CD4-positive, alpha-beta memory T cell (primary cell): ENCODE results near the gene ABCF2. TPM values are rescaled to one million over a fixed set of nuclear protein-coding genes. Genes with fewer than 3 reads are reported as not detected.

Source experiments
- CTCF ChIA-PET: fragments of 350-600 bp; sonication (Branson Sonifier 250); formaldehyde crosslinking; loops from one replicate; lab custom pipeline; 2021; ENCODE audit warnings: inconsistent platforms; ENCODE audit not compliant: partially characterized antibody; lab: Charles Lee
- POLR2A ChIA-PET: fragments of 350-600 bp; sonication (Branson Sonifier 250); formaldehyde crosslinking; loops from one replicate; lab custom pipeline; 2021; ENCODE audit not compliant: partially characterized antibody; lab: Charles Lee
- DNase-seq, 5 donors: peaks; one replicate each; pipeline versions ENCODE4 v3.0.0 to v3.0.0-alpha.2; 2020 to 2022; ENCODE audit warnings: mixed read lengths in 1 of 5
- H3K27ac ChIP-seq: one replicate; pipeline ENCODE4 v1.7.0; 2013; ENCODE audit warnings: low read depth, low read length
- H3K27me3 ChIP-seq: 2 replicates; pipeline ENCODE4 v1.7.0; 2013; ENCODE audit warnings: mild to moderate bottlenecking, low read length, moderate library complexity; ENCODE audit not compliant: insufficient read depth
- H3K36me3 ChIP-seq: 2 replicates; pipeline ENCODE4 v1.7.0; 2013; ENCODE audit warnings: mild to moderate bottlenecking, low read length, moderate library complexity; ENCODE audit not compliant: insufficient read depth
- H3K4me1 ChIP-seq: 2 replicates; pipeline ENCODE4 v1.7.0; 2013; ENCODE audit warnings: mild to moderate bottlenecking, low read length, moderate library complexity; ENCODE audit not compliant: insufficient read depth
- H3K4me3 ChIP-seq, 2 donors: one replicate each; pipeline ENCODE4 v1.7.0; 2013; ENCODE audit warnings: low read length in 2 of 2, mild to moderate bottlenecking in 1 of 2
- H3K9me3 ChIP-seq, 2 donors: one replicate each; pipeline ENCODE4 v1.7.0; 2013; ENCODE audit warnings: low read length in 2 of 2, control low read depth in 1 of 2; ENCODE audit not compliant: control insufficient read depth in 1 of 2
- H3K27ac Mint-ChIP-seq, 7 donors: one replicate each; pipeline ENCODE4 v1.8.0; 2020 to 2021; ENCODE audit warnings: mixed read lengths in 7 of 7, mild to moderate bottlenecking in 6 of 7, inconsistent platforms in 3 of 7, moderate library complexity in 3 of 7
- H3K27me3 Mint-ChIP-seq, 2 donors: one replicate each; pipeline ENCODE4 v1.8.0; 2020 to 2021; ENCODE audit warnings: mixed read lengths in 2 of 2
- H3K36me3 Mint-ChIP-seq, 2 donors: one replicate each; pipeline ENCODE4 v1.8.0; 2020 to 2021; ENCODE audit warnings: mixed read lengths in 2 of 2, inconsistent platforms in 1 of 2, mild to moderate bottlenecking in 1 of 2
- H3K4me1 Mint-ChIP-seq, 4 donors: one replicate each; pipeline ENCODE4 v1.8.0; 2020 to 2021; ENCODE audit warnings: mixed read lengths in 4 of 4, mild to moderate bottlenecking in 1 of 4
- H3K4me3 Mint-ChIP-seq, 8 donors: one replicate each; pipeline ENCODE4 v1.8.0; 2020 to 2021; ENCODE audit warnings: mixed read lengths in 8 of 8, mild to moderate bottlenecking in 7 of 8, moderate library complexity in 6 of 8, inconsistent platforms in 3 of 8
- H3K9me3 Mint-ChIP-seq, 8 donors: one replicate each; pipeline ENCODE4 v1.8.0; 2020 to 2021; ENCODE audit warnings: mixed read lengths in 8 of 8, mild to moderate bottlenecking in 5 of 8, inconsistent platforms in 3 of 8, moderate library complexity in 1 of 8
- intact Hi-C: fragments of 100-400 bp; cut with micrococcal nuclease; formaldehyde crosslinking; loops from one replicate; pipeline ENCODE4 v1.15.1; 2023
- polyA plus RNA-seq, 2 donors: library from polyadenylated mRNA; unstranded; fragments of 300-500 nt; fragmentation: Illumina TruSeq; gene quantifications; one replicate each; pipeline ENCODE4 v1.2.3, GENCODE V29; 2021
- total RNA-seq, 2 experiments: library from RNA; stranded (reverse); gene quantifications; one replicate each; pipeline ENCODE4 v1.2.3, GENCODE V29; 2021

Gene ABCF2
- total and polyA plus RNA-seq, 4 experiments from 2014 or later = 31.4 to 37.3 (median 34.4) TPM

DNA sequence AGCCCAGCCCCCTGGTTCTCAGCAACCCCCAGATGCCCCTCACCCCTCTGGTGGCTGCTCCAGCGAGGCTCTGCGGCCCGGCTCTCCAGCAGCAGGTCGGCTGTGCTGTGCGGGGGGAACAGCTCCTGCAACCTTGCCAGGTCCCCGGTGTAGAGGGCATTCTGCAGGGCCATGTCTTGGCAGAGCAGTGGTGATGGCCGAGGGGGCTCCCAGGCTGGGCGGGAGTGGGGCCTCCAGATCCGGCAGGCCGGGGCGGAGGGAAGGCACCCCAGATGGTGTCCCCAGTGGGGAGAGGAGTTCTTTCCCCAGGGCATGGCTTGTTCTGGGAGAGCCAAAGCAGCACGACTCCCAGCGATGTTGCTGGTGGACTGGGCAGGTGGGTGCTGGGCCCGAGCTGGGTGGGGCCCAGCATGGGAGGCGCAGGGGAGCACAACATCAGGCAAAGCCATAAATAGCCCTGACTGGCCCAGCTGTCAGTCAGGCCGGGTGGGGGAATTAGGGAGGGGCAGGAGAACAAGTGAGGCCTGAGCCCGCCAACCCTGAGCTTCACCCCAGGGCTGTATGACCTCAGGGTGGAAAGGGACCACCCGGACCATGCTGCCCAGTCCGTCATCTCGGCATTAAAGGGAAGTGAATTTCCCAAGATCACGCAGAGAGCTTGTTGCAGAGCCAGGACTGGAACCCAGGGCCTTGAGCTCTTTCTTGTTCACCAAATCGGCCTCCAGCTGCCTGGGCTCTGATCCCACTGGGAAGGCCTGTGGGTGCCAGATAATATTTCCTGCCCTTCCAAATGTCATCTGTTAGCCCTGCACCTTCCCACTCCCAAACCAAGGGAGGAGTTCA lies 39.4 kb downstream of the ABCF2 start:
- peaks cover 0 to 1% (median 0%) of the 10 kb centered on the region in 8 donors for H3K9me3 Mint-ChIP-seq
- H3K4me3 Mint-ChIP-seq = no peak overlapping the region
- no peaks in the 10 kb centered on the region for H3K4me1 ChIP-seq
- no peak overlapping the region for H3K4me3 ChIP-seq
- no peaks in the 10 kb centered on the region for H3K27me3 Mint-ChIP-seq
- H3K36me3 Mint-ChIP-seq = no peaks in the 10 kb centered on the region
- no peak overlapping the region for H3K27ac ChIP-seq
- no peak for DNase-seq
- intact Hi-C loops = no loop called here
- H3K27me3 ChIP-seq = no peaks in the 10 kb centered on the region
- H3K27ac Mint-ChIP-seq = no peak overlapping the region
- H3K9me3 ChIP-seq = no peaks in the 10 kb centered on the region
- no peaks in the 10 kb centered on the region for H3K36me3 ChIP-seq
- no peaks in the 10 kb centered on the region for H3K4me1 Mint-ChIP-seq
- POLR2A ChIA-PET = no interaction called here
- CTCF ChIA-PET = no interaction called here

DNA sequence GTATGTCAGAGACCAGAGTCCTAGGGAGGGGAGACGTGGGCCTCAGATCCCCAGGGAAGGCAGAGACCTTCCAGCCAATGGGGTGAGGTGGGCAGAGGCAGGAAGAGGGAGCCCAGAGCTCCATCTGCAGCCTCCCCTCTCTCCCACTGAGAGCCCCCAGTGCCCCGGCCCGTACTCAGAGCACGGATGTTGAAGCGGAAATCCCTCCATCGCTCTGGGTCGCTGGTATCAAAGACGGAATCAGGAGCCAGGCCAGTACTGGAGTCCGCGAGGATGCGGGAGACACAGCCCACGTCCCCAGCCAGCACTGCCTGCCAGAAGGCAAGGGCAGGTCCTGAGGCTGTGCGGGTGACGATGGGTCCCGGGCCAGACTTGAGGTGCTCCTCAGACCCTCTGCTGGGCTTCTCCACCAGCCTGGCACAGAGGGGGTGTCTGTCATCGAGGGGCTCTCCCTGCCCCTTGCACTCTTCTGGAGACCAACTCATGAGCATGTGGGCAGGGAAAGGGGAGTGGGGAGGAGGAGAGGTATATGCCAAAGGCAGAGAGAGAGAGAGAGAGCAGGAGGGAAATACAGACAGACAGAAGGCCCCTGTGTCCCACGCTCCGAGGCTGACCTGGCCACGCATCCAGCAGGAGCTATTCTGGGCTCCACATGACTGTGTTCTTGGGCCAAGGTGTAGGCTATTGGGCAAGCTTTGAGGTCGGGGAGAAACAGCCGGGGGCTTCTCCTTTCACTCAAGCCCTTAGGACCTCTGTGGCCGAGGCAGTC lies 40.2 kb downstream of the ABCF2 start, which contains the start of gene ASB10:
Gene ASB10 (minus strand): TSS at position 611 of the 769 bp plus-strand sequence. CDS start 120 bp downstream, at position 491.
- intact Hi-C loops = no loop called here
- H3K4me1 ChIP-seq = no peaks in the 10 kb centered on the region
- no peaks in the 10 kb centered on the region for H3K9me3 ChIP-seq
- CTCF ChIA-PET = no interaction called here
- H3K36me3 ChIP-seq = no peaks in the 10 kb centered on the region
- Mint-ChIP-seq H3K27me3 (peaks cover 0 to 2% of the 10 kb centered on the region in 2 donors), H3K27ac (no peak within 1 kb of the TSS), H3K36me3 (no peaks in the 10 kb centered on the region), H3K9me3 (peaks cover 0 to 1% (median 0%) of the 10 kb centered on the region in 8 donors), H3K4me1 (no peaks in the 10 kb centered on the region), H3K4me3 (no peak within 1 kb of the TSS)
- no peak within 1 kb of the TSS for H3K4me3 ChIP-seq
- no peaks in the 10 kb centered on the region for H3K27me3 ChIP-seq
- DNase-seq = no peak
- H3K27ac ChIP-seq = no peak within 1 kb of the TSS
- POLR2A ChIA-PET = no interaction called here

DNA sequence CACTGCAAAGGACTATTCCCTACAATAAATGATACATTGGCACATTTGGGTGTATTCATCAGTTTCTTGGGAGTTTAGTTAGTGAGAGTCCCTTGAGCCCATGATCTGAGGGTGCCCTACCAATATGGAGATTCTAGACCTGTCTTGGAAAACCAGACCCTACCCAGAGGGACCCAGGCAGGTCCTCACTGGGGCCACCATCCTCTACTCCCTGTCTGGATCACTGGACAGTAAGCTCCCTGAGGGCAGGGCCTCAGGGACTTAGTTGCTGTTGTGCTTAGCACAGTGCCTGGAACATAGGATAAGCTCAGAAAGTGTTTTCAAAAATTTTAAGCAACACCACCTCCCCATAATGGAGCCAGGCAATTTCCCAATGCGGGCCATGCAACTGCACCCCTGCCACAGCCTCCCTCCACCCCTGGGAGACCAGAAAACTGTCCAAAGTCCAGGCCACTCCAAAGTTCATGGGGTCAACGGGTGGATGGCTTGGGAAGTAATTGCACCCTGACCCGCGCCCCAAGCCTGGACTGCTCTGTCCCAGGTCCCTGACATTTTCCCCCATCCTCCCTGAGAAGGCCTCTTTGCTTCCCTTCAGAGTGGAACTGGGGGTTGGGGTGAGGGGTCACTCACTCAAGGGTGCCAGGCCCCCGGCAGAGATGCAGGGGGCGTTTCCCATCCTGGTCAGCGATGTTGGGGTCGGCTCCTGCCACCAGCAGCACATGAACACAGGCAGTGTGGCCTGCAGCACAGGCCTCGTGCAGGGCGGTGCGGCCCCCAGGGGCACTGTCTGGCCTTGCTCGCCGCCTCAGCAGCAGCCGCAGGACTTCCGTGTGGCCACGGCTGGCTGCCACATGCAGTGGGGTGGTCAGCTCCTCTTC lies 41.0 kb downstream of the ABCF2 start:
- Mint-ChIP-seq H3K4me1 (no peaks in the 10 kb centered on the region), H3K4me3 (no peak overlapping the region), H3K27me3 (peaks cover 0 to 2% of the 10 kb centered on the region in 2 donors), H3K36me3 (no peaks in the 10 kb centered on the region), H3K9me3 (peaks cover 0 to 1% (median 0%) of the 10 kb centered on the region in 8 donors), H3K27ac (no peak overlapping the region)
- POLR2A ChIA-PET = no interaction called here
- H3K27ac ChIP-seq = no peak overlapping the region
- no peaks in the 10 kb centered on the region for H3K9me3 ChIP-seq
- H3K4me3 ChIP-seq = no peak overlapping the region
- H3K36me3 ChIP-seq = no peaks in the 10 kb centered on the region
- H3K4me1 ChIP-seq = no peaks in the 10 kb centered on the region
- no peak for DNase-seq
- intact Hi-C loops = no loop called here
- CTCF ChIA-PET = interaction anchor here (1.0 kb wide), 1 partner anchor 41 kb away, joined by 3 read pairs; the partner anchor contains the start of gene ABCF2
- H3K27me3 ChIP-seq = no peaks in the 10 kb centered on the region

DNA sequence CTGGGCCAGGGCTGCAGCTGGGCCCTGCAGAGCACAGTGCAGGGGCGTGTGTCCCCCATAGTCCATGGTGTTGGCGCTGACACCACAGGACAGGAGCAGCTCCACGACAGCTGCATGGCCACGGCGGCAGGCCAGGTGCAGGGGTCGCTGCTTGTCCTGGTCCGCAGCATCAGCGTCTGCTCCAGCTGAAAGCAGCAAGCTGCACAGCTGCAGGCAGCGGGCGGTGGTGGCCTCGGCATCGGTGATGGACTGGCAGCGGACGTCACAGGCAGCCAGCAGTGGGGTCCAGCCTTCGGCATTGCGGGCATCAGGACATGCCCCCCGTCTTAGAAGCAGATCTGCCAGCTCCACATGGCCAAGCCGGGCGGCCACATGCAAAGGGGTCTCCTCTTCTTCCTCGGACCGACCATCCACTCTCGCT lies 46.0 kb downstream of the ABCF2 start:
- H3K4me3 Mint-ChIP-seq = no peak overlapping the region
- H3K4me1 Mint-ChIP-seq = no peaks in the 10 kb centered on the region
- no peaks in the 10 kb centered on the region for H3K27me3 ChIP-seq
- no peak for DNase-seq
- H3K27me3 Mint-ChIP-seq = peaks cover 4 to 8% of the 10 kb centered on the region in 2 donors
- no peak overlapping the region for H3K27ac ChIP-seq
- POLR2A ChIA-PET = no interaction called here
- no peaks in the 10 kb centered on the region for H3K4me1 ChIP-seq
- no peak overlapping the region for H3K27ac Mint-ChIP-seq
- H3K4me3 ChIP-seq = no peak overlapping the region
- H3K9me3 ChIP-seq = no peaks in the 10 kb centered on the region
- H3K36me3 Mint-ChIP-seq = no peaks in the 10 kb centered on the region
- H3K36me3 ChIP-seq = no peaks in the 10 kb centered on the region
- H3K9me3 Mint-ChIP-seq = peaks cover 0 to 1% (median 0%) of the 10 kb centered on the region in 8 donors
- CTCF ChIA-PET = interaction anchor here (1.1 to 1.4 kb wide), 2 partner anchors 12 to 13 kb away, joined by 3 read pairs; no protein-coding TSS in a partner anchor
- intact Hi-C loops = no loop called here

DNA sequence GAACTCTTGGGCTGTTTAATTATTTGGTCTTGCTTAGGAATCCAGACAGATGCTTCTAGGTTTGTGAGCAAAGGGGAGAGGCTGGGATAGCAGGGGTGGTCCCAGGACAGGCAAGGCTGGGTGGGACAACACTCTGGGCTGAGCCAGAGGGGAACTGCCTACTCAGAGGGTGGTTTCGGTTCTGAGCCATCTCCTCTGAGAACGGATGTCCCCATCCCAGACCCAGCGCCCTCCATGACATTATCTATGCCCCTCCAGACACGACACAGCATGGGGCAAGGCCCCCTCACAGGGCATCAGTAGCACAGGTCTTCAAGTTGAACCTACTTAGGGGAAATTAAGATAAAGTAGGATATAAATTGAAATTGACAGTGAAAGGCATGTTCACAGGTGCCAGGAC lies 47.1 kb downstream of the ABCF2 start:
- no peaks in the 10 kb centered on the region for H3K27me3 ChIP-seq
- no peak for DNase-seq
- no peaks in the 10 kb centered on the region for H3K36me3 ChIP-seq
- no peak overlapping the region for H3K27ac Mint-ChIP-seq
- ChIA-PET CTCF (interaction anchor here (1.5 kb wide), 1 partner anchor 14 kb away, joined by 5 read pairs; no protein-coding TSS in a partner anchor), POLR2A (no interaction called here)
- no peaks in the 10 kb centered on the region for H3K9me3 ChIP-seq
- peaks cover 0 to under 1% (median 0%) of the 10 kb centered on the region in 4 donors for H3K4me1 Mint-ChIP-seq
- no peaks in the 10 kb centered on the region for H3K9me3 Mint-ChIP-seq
- intact Hi-C loops = no loop called here
- H3K4me3 Mint-ChIP-seq = no peak overlapping the region
- H3K4me1 ChIP-seq = no peaks in the 10 kb centered on the region
- H3K27me3 Mint-ChIP-seq = peaks cover 4 to 8% of the 10 kb centered on the region in 2 donors
- H3K36me3 Mint-ChIP-seq = no peaks in the 10 kb centered on the region
- no peak overlapping the region for H3K4me3 ChIP-seq
- H3K27ac ChIP-seq = no peak overlapping the region

DNA sequence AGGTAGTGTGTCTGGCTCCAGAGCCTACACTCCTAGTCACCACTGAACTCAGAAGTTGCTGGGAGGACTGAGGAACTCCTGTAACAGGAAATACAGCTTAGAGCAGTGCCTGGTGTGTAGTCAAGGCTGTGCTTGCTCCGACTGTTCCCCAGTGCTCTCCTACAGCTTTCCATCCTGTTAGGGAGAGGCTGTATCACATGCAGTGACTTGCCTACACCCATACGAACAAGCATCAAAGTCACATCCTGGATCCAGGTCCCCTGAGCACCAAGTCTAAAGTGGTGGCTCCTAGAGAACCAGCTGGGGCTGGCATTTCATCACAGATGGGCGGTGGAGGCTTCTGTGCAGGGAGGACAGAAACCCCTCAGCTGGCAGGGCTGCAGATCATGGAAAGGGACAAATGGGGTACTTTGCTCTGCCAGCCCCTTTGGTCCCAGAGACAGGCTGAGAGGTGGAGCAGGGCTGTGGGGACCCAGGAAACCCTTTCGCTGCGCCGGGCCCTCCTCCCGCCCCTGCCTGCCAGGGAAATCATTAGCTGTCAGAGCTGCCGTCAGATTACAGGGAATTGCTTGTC lies 47.6 kb downstream of the ABCF2 start:
- no peaks in the 10 kb centered on the region for H3K36me3 Mint-ChIP-seq
- H3K27ac Mint-ChIP-seq = peak overlapping the region in 1 of 7 donors; percentile 17
- H3K4me3 ChIP-seq = no peak overlapping the region
- no peaks in the 10 kb centered on the region for H3K27me3 ChIP-seq
- H3K4me1 Mint-ChIP-seq = peaks cover 0 to 4% (median 0%) of the 10 kb centered on the region in 4 donors
- intact Hi-C loops = no loop called here
- ChIA-PET CTCF (interaction anchor here (1.5 kb wide), 1 partner anchor 13 kb away, joined by 5 read pairs; no protein-coding TSS in a partner anchor), POLR2A (no interaction called here)
- H3K4me3 Mint-ChIP-seq = no peak overlapping the region
- no peaks in the 10 kb centered on the region for H3K36me3 ChIP-seq
- H3K9me3 ChIP-seq = no peaks in the 10 kb centered on the region
- no peaks in the 10 kb centered on the region for H3K9me3 Mint-ChIP-seq
- no peak for DNase-seq
- H3K27me3 Mint-ChIP-seq = peaks cover 4 to 11% of the 10 kb centered on the region in 2 donors
- no peak overlapping the region for H3K27ac ChIP-seq
- no peaks in the 10 kb centered on the region for H3K4me1 ChIP-seq
